ENCODE data around the gene RUNX1. TPM values are rescaled to one million over a fixed set of nuclear protein-coding genes. Genes with fewer than 3 reads are reported as not detected.

RUNX1 gene
- total and polyA plus RNA-seq, 2 of the 13 experiments (the other 11 are each of a cell fraction or from before 2014, with no cell fraction given) = 5.4 to 6.4 TPM

DNA sequence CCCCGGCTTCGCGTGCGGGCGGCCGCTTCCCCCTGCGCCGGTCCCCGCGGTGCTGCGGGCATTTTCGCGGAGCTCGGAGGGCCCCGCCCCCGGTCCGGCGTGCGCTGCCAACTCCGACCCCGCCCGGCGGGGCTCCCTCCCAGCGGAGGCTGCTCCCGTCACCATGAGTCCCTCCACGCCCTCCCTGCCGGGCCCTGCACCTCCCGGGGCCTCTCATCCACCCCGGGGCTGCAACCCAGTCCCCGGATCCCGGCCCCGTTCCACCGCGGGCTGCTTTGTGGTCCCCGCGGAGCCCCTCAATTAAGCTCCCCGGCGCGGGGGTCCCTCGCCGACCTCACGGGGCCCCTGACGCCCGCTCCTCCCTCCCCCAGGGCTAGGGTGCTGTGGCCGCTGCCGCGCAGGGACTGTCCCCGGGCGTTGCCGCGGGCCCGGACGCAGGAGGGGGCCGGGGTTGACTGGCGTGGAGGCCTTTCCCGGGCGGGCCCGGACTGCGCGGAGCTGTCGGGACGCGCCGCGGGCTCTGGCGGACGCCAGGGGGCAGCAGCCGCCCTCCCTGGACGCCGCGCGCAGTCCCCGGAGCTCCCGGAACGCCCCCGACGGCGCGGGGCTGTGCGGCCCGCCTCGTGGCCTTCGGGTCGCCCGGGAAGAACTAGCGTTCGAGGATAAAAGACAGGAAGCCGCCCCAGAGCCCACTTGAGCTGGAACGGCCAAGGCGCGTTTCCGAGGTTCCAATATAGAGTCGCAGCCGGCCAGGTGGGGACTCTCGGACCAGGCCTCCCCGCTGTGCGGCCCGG is 159.2 kb downstream of the RUNX1 start (continued):
- TF ChIP-seq, protein P1, sequence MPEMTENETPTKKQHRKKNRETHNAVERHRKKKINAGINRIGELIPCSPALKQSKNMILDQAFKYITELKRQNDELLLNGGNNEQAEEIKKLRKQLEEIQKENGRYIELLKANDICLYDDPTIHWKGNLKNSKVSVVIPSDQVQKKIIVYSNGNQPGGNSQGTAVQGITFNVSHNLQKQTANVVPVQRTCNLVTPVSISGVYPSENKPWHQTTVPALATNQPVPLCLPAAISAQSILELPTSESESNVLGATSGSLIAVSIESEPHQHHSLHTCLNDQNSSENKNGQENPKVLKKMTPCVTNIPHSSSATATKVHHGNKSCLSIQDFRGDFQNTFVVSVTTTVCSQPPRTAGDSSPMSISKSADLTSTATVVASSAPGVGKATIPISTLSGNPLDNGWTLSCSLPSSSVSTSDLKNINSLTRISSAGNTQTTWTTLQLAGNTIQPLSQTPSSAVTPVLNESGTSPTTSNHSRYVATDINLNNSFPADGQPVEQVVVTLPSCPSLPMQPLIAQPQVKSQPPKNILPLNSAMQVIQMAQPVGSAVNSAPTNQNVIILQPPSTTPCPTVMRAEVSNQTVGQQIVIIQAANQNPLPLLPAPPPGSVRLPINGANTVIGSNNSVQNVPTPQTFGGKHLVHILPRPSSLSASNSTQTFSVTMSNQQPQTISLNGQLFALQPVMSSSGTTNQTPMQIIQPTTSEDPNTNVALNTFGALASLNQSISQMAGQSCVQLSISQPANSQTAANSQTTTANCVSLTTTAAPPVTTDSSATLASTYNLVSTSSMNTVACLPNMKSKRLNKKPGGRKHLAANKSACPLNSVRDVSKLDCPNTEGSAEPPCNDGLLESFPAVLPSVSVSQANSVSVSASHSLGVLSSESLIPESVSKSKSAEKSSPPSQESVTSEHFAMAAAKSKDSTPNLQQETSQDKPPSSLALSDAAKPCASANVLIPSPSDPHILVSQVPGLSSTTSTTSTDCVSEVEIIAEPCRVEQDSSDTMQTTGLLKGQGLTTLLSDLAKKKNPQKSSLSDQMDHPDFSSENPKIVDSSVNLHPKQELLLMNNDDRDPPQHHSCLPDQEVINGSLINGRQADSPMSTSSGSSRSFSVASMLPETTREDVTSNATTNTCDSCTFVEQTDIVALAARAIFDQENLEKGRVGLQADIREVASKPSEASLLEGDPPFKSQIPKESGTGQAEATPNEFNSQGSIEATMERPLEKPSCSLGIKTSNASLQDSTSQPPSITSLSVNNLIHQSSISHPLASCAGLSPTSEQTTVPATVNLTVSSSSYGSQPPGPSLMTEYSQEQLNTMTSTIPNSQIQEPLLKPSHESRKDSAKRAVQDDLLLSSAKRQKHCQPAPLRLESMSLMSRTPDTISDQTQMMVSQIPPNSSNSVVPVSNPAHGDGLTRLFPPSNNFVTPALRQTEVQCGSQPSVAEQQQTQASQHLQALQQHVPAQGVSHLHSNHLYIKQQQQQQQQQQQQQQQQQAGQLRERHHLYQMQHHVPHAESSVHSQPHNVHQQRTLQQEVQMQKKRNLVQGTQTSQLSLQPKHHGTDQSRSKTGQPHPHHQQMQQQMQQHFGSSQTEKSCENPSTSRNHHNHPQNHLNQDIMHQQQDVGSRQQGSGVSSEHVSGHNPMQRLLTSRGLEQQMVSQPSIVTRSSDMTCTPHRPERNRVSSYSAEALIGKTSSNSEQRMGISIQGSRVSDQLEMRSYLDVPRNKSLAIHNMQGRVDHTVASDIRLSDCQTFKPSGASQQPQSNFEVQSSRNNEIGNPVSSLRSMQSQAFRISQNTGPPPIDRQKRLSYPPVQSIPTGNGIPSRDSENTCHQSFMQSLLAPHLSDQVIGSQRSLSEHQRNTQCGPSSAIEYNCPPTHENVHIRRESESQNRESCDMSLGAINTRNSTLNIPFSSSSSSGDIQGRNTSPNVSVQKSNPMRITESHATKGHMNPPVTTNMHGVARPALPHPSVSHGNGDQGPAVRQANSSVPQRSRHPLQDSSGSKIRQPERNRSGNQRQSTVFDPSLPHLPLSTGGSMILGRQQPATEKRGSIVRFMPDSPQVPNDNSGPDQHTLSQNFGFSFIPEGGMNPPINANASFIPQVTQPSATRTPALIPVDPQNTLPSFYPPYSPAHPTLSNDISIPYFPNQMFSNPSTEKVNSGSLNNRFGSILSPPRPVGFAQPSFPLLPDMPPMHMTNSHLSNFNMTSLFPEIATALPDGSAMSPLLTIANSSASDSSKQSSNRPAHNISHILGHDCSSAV (CRISPR knock-in tag; IDR thresholded peaks at IDR 0.05; ENCODE audit: borderline replicate concordance) = no peak
- TF ChIP-seq SALL1 (CRISPR knock-in tag; IDR thresholded peaks at IDR 0.05) (peak; percentile 54), AGO1 (IDR thresholded peaks at IDR 0.05; ENCODE audit: low read depth, low read length, poor library complexity, severe bottlenecking) (peak; percentile 83), ZNF747 (CRISPR knock-in tag; IDR thresholded peaks at IDR 0.05; ENCODE audit: borderline replicate concordance) (peak; percentile 65; the same call in 1 of the 2 replicates), SALL2 (CRISPR knock-in tag; IDR thresholded peaks at IDR 0.05) (no peak; the same call in 1 of the 2 replicates), SRSF1 (optimal IDR thresholded peaks at IDR 0.05; ENCODE audit: low read depth, low read length) (peak; percentile 54), ZNF263 (CRISPR knock-in tag; IDR thresholded peaks at IDR 0.05) (peak; percentile 96), ZNF547 (CRISPR knock-in tag; IDR thresholded peaks at IDR 0.05) (peak; percentile 45; the same call in 1 of the 2 replicates), KLF6 (CRISPR knock-in tag; IDR thresholded peaks at IDR 0.05) (0 out of 2 replicates have a peak, but pooled peaks have one; percentile 32), FOSL2 (CRISPR knock-in tag; IDR thresholded peaks at IDR 0.05) (peak; percentile 4; the same call in 1 of the 2 replicates), RNF2 (conservative IDR thresholded peaks at IDR 0.05; ENCODE audit: low read depth) (0 out of 2 replicates have a peak, but pooled peaks have one; percentile 53)
- TF ChIP-seq, protein P2, sequence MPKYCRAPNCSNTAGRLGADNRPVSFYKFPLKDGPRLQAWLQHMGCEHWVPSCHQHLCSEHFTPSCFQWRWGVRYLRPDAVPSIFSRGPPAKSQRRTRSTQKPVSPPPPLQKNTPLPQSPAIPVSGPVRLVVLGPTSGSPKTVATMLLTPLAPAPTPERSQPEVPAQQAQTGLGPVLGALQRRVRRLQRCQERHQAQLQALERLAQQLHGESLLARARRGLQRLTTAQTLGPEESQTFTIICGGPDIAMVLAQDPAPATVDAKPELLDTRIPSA (CRISPR knock-in tag; IDR thresholded peaks at IDR 0.05; ENCODE audit: borderline replicate concordance) = no peak
- TF ChIP-seq, protein P3, sequence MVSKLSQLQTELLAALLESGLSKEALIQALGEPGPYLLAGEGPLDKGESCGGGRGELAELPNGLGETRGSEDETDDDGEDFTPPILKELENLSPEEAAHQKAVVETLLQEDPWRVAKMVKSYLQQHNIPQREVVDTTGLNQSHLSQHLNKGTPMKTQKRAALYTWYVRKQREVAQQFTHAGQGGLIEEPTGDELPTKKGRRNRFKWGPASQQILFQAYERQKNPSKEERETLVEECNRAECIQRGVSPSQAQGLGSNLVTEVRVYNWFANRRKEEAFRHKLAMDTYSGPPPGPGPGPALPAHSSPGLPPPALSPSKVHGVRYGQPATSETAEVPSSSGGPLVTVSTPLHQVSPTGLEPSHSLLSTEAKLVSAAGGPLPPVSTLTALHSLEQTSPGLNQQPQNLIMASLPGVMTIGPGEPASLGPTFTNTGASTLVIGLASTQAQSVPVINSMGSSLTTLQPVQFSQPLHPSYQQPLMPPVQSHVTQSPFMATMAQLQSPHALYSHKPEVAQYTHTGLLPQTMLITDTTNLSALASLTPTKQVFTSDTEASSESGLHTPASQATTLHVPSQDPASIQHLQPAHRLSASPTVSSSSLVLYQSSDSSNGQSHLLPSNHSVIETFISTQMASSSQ (IDR thresholded peaks at IDR 0.05; ENCODE audit: low read depth) = no peak
- TF ChIP-seq, protein P3 (CRISPR knock-in tag; IDR thresholded peaks at IDR 0.05; ENCODE audit: borderline replicate concordance) = peak; percentile 15; the same call in 1 of the 2 replicates

Data from HepG2 (cell line).